WTC11 (cell line): ENCODE results near the gene ATP6V1G1. TPM values are rescaled to one million over a fixed set of nuclear protein-coding genes. Genes with fewer than 3 reads are reported as not detected.

Experiments
- ATAC-seq: fragments of 200-7000 bp; cut with Tn5 transposase; 2 replicates; pipeline ENCODE4 v1.10.0; 2021; ENCODE audit warnings: mild to moderate bottlenecking, moderate library complexity
- CTCF ChIA-PET: fragments of 300-600 bp; sonication (Branson Sonifier 250); formaldehyde crosslinking; loops from one replicate; lab custom pipeline; 2021; ENCODE audit warnings: antibody characterized with exemption; lab: Charles Lee
- POLR2A ChIA-PET: fragments of 350-600 bp; sonication (Branson Sonifier 250); formaldehyde crosslinking; loops from one replicate; lab custom pipeline; 2021; ENCODE audit warnings: antibody characterized with exemption; lab: Charles Lee
- DNase-seq: peaks from one replicate; pipeline ENCODE4 v3.0.0; 2021; ENCODE audit warnings: low spot score
- H3K27ac Mint-ChIP-seq: 2 replicates; pipeline ENCODE4 v1.8.0; 2021; ENCODE audit warnings: mixed read lengths
- H3K27me3 Mint-ChIP-seq: 2 replicates; pipeline ENCODE4 v1.8.0; 2021; ENCODE audit warnings: low read depth, mild to moderate bottlenecking, moderate library complexity, mixed read lengths
- H3K36me3 Mint-ChIP-seq: 2 replicates; pipeline ENCODE4 v1.8.0; 2021; ENCODE audit warnings: mixed read lengths
- H3K4me1 Mint-ChIP-seq: 2 replicates; pipeline ENCODE4 v1.8.0; 2022; ENCODE audit warnings: mixed read lengths
- H3K4me3 Mint-ChIP-seq: 2 replicates; pipeline ENCODE4 v1.8.0; 2021; ENCODE audit warnings: mild to moderate bottlenecking, moderate library complexity, mixed read lengths
- H3K9me3 Mint-ChIP-seq: 2 replicates; pipeline ENCODE4 v1.8.0; 2021; ENCODE audit warnings: mixed read lengths
- AR ChIP-seq: fragments of 250-450 bp; sonication (Bioruptor Pico); IDR thresholded peaks from 2 replicates; pipeline ENCODE4 v1.9.0; 2021; ENCODE audit warnings: mild to moderate bottlenecking
- ATF2 ChIP-seq: sonication (generic); formaldehyde crosslinking; IDR thresholded peaks from 2 replicates; pipeline ENCODE4 v1.8.1; 2022; ENCODE audit warnings: low read depth, missing genetic modification reagents, borderline replicate concordance
- ATF6 ChIP-seq: sonication (generic); formaldehyde crosslinking; IDR thresholded peaks from 2 replicates; pipeline ENCODE4 v1.8.1; 2023; ENCODE audit warnings: mild to moderate bottlenecking, missing genetic modification reagents
- E2F5 ChIP-seq: sonication (generic); formaldehyde crosslinking; IDR thresholded peaks from 2 replicates; pipeline ENCODE4 v1.8.1; 2022; ENCODE audit warnings: mild to moderate bottlenecking, moderate library complexity, missing genetic modification reagents
- FOXJ3 ChIP-seq: sonication (generic); formaldehyde crosslinking; IDR thresholded peaks from 2 replicates; pipeline ENCODE4 v1.9.0; 2021; ENCODE audit warnings: missing genetic modification reagents, mild to moderate bottlenecking, borderline replicate concordance
- GABPB1 ChIP-seq: sonication (generic); formaldehyde crosslinking; IDR thresholded peaks from 2 replicates; pipeline ENCODE4 v1.8.1; 2023; ENCODE audit warnings: mild to moderate bottlenecking, missing genetic modification reagents
- IRF2 ChIP-seq: sonication (generic); formaldehyde crosslinking; IDR thresholded peaks from 2 replicates; pipeline ENCODE4 v1.8.0; 2022; ENCODE audit warnings: low read depth, missing genetic modification reagents, borderline replicate concordance
- MAX ChIP-seq: sonication (generic); formaldehyde crosslinking; IDR thresholded peaks from 2 replicates; pipeline ENCODE4 v1.8.0; 2022; ENCODE audit warnings: mild to moderate bottlenecking, missing genetic modification reagents
- MXD4 ChIP-seq: fragments of 250-450 bp; sonication (Bioruptor Pico); IDR thresholded peaks from 2 replicates; pipeline ENCODE4 v1.8.0; 2021; ENCODE audit warnings: mild to moderate bottlenecking, moderate library complexity, borderline replicate concordance
- NFATC4 ChIP-seq: fragments of 250-450 bp; sonication (Bioruptor Pico); IDR thresholded peaks from 2 replicates; pipeline ENCODE4 v1.9.0; 2021; ENCODE audit warnings: mild to moderate bottlenecking
- NR1H2 ChIP-seq: sonication (generic); formaldehyde crosslinking; IDR thresholded peaks from 2 replicates; pipeline ENCODE4 v1.9.0; 2021; ENCODE audit warnings: mild to moderate bottlenecking, moderate library complexity, missing genetic modification reagents
- NR3C1 ChIP-seq: sonication (generic); formaldehyde crosslinking; conservative IDR thresholded peaks from 2 replicates; pipeline ENCODE4 v1.8.1; 2023; ENCODE audit warnings: low read depth, mild to moderate bottlenecking, missing genetic modification reagents
- PREB ChIP-seq: sonication (generic); formaldehyde crosslinking; IDR thresholded peaks from 2 replicates; pipeline ENCODE4 v1.8.1; 2022; ENCODE audit warnings: mild to moderate bottlenecking, missing genetic modification reagents, moderate library complexity, borderline replicate concordance
- RELA ChIP-seq: sonication (generic); formaldehyde crosslinking; IDR thresholded peaks from 2 replicates; pipeline ENCODE4 v1.8.1; 2022; ENCODE audit warnings: missing genetic modification reagents, mild to moderate bottlenecking, borderline replicate concordance
- SOX15 ChIP-seq: fragments of 250-450 bp; sonication (Bioruptor Pico); IDR thresholded peaks from 2 replicates; pipeline ENCODE4 v1.9.0; 2021; ENCODE audit warnings: mild to moderate bottlenecking
- TEAD1 ChIP-seq: sonication (generic); formaldehyde crosslinking; IDR thresholded peaks from 2 replicates; pipeline ENCODE4 v1.8.0; 2022; ENCODE audit warnings: mild to moderate bottlenecking, missing genetic modification reagents
- TEAD4 ChIP-seq: sonication (generic); formaldehyde crosslinking; IDR thresholded peaks from 2 replicates; pipeline ENCODE4 v1.8.0; 2022; ENCODE audit warnings: mild to moderate bottlenecking, missing genetic modification reagents
- USF1 ChIP-seq: sonication (generic); formaldehyde crosslinking; IDR thresholded peaks from 2 replicates; pipeline ENCODE4 v1.8.0; 2022; ENCODE audit warnings: mild to moderate bottlenecking, missing genetic modification reagents
- ZNF317 ChIP-seq: sonication (generic); formaldehyde crosslinking; IDR thresholded peaks from 2 replicates; pipeline ENCODE4 v1.8.1; 2023; ENCODE audit warnings: low read depth, mild to moderate bottlenecking, moderate library complexity, missing genetic modification reagents, borderline replicate concordance
- total RNA-seq: library from RNA; stranded (reverse); gene quantifications from 3 replicates; pipeline ENCODE4 v1.2.3, GENCODE V29; 2021

ATP6V1G1 gene
- total RNA-seq, 1 experiment from 2014 or later: 108 TPM

- TF ChIP-seq PREB (0 out of 2 replicates have a peak, but pooled peaks have one; percentile 37), NFATC4 (CRISPR knock-in tag) (no peak), MXD4 (CRISPR knock-in tag) (no peak), RELA (peak; percentile 73; the same call in 1 of the 2 replicates), SOX15 (CRISPR knock-in tag) (no peak), MAX (CRISPR knock-in tag) (peak; percentile 89; the same call in 1 of the 2 replicates), USF1 (CRISPR knock-in tag) (peak; percentile 100), AR (CRISPR knock-in tag) (no peak), IRF2 (CRISPR knock-in tag) (0 out of 2 replicates have a peak, but pooled peaks have one; percentile 76), NR1H2 (CRISPR knock-in tag) (0 out of 2 replicates have a peak, but pooled peaks have one; percentile 47), TEAD1 (peak; percentile 59; the same call in 1 of the 2 replicates), ZNF317 (CRISPR knock-in tag) (no peak), ATF2 (CRISPR knock-in tag) (no peak), E2F5 (CRISPR knock-in tag) (no peak), GABPB1 (CRISPR knock-in tag) (peak; percentile 55), FOXJ3 (CRISPR knock-in tag) (no peak)
These were observed at the start of gene ATP6V1G1 (continued) for GRCh38 chr9:114587345-114588202.

GRCh38 chr9:114538241-114538640 lies 49.3 kb upstream of the ATP6V1G1 start:
- H3K4me3 Mint-ChIP-seq: no peak overlapping the region
- ChIA-PET CTCF (interaction anchor here (0.6 to 3.3 kb wide), 39 partner anchors 9 to 150 kb away, joined by 3 to 47 read pairs (median 4); partner anchors contain the start of genes AKNA, ATP6V1G1 and TMEM268), POLR2A (interaction anchor here (0.6 to 1.2 kb wide), 4 partner anchors 18 to 104 kb away, joined by 3 to 6 read pairs (median 4); partner anchors contain the start of genes ATP6V1G1 and TMEM268)
- ATAC-seq (peak; percentile 100), DNase-seq (peak; percentile 46)
- H3K9me3 Mint-ChIP-seq: peaks cover 4% of the 10 kb centered on the region; the same call in 1 of the 2 replicates
- H3K36me3 Mint-ChIP-seq: no peaks in the 10 kb centered on the region
- H3K27me3 Mint-ChIP-seq: no peaks in the 10 kb centered on the region
- H3K27ac Mint-ChIP-seq: 0 out of 2 replicates have a peak overlapping the region, but pooled peaks have one; percentile 15
- peaks cover 9% of the 10 kb centered on the region for H3K4me1 Mint-ChIP-seq
- TF ChIP-seq TEAD4 (CRISPR knock-in tag) (no peak), ATF6 (CRISPR knock-in tag) (no peak), NR3C1 (no peak)
